Small intestine (tissue), 7 donors: ENCODE data around the gene MTMR12. TPM values are rescaled to one million over a fixed set of nuclear protein-coding genes. Genes with fewer than 3 reads are reported as not detected.
"Not testable (repeated sequence)": the region's sequence is repeated elsewhere in the genome, so short reads cannot be mapped to it uniquely, and the experiment has no call there.

Experiments used
- DNase-seq, 2 donors: peaks; one replicate each; pipeline versions ENCODE4 v3.0.0 to v3.0.0-alpha.2; 2013
- FAIRE-seq: peaks from 2 replicates; lab custom pipeline; 2012; peaks lifted over from hg19 to GRCh38; lab: Jason Lieb, UNC
- H3K27ac ChIP-seq, 3 donors: one replicate each; pipeline ENCODE4 v1.5.1; 2013; ENCODE audit warnings: low read length in 2 of 3, mild to moderate bottlenecking in 2 of 3, control low read depth in 1 of 3, inconsistent platforms in 1 of 3, low read depth in 1 of 3, moderate library complexity in 1 of 3
- H3K27me3 ChIP-seq, 3 donors: one replicate each; pipeline ENCODE4 v1.6.1; 2013; ENCODE audit warnings: low read length in 3 of 3, inconsistent platforms in 1 of 3; ENCODE audit not compliant: control insufficient read depth in 3 of 3, insufficient read depth in 3 of 3
- H3K36me3 ChIP-seq, 3 donors: one replicate each; pipeline ENCODE4 v1.6.1; 2013; ENCODE audit warnings: low read length in 3 of 3, inconsistent platforms in 1 of 3, low read depth in 1 of 3, mild to moderate bottlenecking in 1 of 3, moderate library complexity in 1 of 3; ENCODE audit not compliant: control insufficient read depth in 3 of 3, insufficient read depth in 2 of 3
- H3K4me1 ChIP-seq, 3 donors: one replicate each; pipeline ENCODE4 v1.6.1; 2013; ENCODE audit warnings: low read length in 2 of 3, inconsistent platforms in 1 of 3, low read depth in 1 of 3, mild to moderate bottlenecking in 1 of 3, moderate library complexity in 1 of 3; ENCODE audit not compliant: control insufficient read depth in 3 of 3, insufficient read depth in 2 of 3
- H3K4me3 ChIP-seq, 3 donors: one replicate each; pipeline ENCODE4 v1.5.1; 2013; ENCODE audit warnings: low read length in 3 of 3, control low read depth in 1 of 3, inconsistent platforms in 1 of 3, low read depth in 1 of 3, mild to moderate bottlenecking in 1 of 3, moderate library complexity in 1 of 3
- H3K9me3 ChIP-seq, 2 donors: one replicate each; pipeline ENCODE4 v1.6.1; 2013; ENCODE audit warnings: low read depth in 1 of 2, low read length in 1 of 2; ENCODE audit not compliant: control insufficient read depth in 2 of 2, insufficient read depth in 1 of 2
- WGBS, 3 donors: extraction: QIAGEN DNeasy Blood & Tissue Kit; methylation state at CpG; one replicate each; pipeline ENCODE4 v1.1.7; 2013; 5-methylcytosine and 5-hydroxymethylcytosine counted together
- polyA plus RNA-seq, 4 donors: library from polyadenylated mRNA; stranded (reverse) in 3 of 4; unstranded in 1 of 4; fragments of 200-250 nt in 3 of 4; fragments of 120-200 nt in 1 of 4; gene quantifications; one replicate each; pipeline versions ENCODE4 v1.2.1 to v1.2.3, GENCODE V29; 2013
- donor health status: healthy with polysubstance abuse.
- donor health status: control.
- donor health status: control.
- donor health status: Bipolar disorder and iron deficiency.
- donor health status: healthy.

MTMR12 gene
- polyA plus RNA-seq, 4 donors = 5.9 to 19.2 (median 9.6) TPM

- H3K27ac ChIP-seq, H3K4me1 ChIP-seq, FAIRE-seq, H3K27me3 ChIP-seq, H3K4me3 ChIP-seq, H3K9me3 ChIP-seq, DNase-seq: not testable (repeated sequence)
- WGBS, 3 donors = 93 to 100% (median 100%) methylated on average over 1 of the region's 1 CpG
- peaks cover 0 to 21% (median 0%) of the 10 kb centered on the region in 3 donors for H3K36me3 ChIP-seq
These were observed 22.8 kb downstream of the MTMR12 start for GRCh38 chr5:32289986-32290385.

DNA sequence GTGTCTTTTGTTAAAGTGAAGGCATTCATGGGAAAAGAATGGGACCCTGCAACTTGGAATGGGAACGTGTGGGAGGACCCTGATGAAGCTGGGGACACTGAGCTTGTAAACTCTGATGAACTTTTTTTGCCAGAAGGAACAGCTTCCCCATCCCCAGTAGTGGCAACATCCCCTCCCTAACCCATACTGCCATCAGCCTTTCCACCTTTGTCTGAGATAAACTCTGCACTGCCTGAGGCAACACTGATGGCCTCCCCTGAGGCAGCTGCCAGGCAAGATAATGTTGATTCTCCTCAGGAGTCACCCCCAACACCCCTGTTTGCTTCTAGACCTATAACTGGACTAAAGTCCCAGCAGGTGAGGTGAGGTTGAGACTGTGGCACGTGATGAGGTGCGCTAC lies 24.6 kb downstream of the MTMR12 start:
- H3K27me3 ChIP-seq, H3K4me3 ChIP-seq, H3K36me3 ChIP-seq, H3K27ac ChIP-seq, H3K9me3 ChIP-seq, FAIRE-seq, H3K4me1 ChIP-seq, DNase-seq: not testable (repeated sequence)
- WGBS, 3 donors = 89 to 97% (median 93%) methylated on average over 3 of the region's 3 CpGs

DNA sequence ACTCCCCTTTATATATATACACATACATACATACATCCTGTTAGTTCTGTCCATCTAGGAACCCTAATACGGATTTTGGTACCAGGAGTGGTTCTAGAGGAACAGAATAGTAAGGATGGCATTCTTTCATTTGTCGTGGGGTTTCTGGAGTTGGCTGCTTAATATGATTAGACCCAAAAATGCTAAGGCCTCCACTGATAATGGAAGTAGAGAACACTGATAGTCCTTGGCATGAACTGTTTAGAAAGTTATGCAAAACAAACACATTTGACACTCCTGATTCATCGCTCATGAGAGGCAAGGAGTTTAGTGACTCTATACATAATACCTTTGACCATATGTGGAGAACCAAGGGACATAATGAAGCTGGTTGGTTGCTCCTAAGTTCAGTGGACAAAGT lies 25.2 kb downstream of the MTMR12 start:
- not testable (repeated sequence) for H3K4me1 ChIP-seq, H3K27ac ChIP-seq, H3K4me3 ChIP-seq, H3K36me3 ChIP-seq, H3K9me3 ChIP-seq, DNase-seq, FAIRE-seq, H3K27me3 ChIP-seq
- 85 to 89% (median 86%) methylated on average over 3 of the region's 3 CpGs for WGBS, 3 donors

GRCh38 chr5:32285510-32286138 lies 27.1 kb downstream of the MTMR12 start:
- Histone ChIP-seq H3K9me3 (no peaks in the 10 kb centered on the region), H3K36me3 (peaks cover 0 to 4% (median 0%) of the 10 kb centered on the region in 3 donors), H3K27me3 (no peaks in the 10 kb centered on the region), H3K4me1 (peaks cover 0 to 5% (median 0%) of the 10 kb centered on the region in 3 donors), H3K27ac (no peak overlapping the region), H3K4me3 (no peak overlapping the region)
- DNase-seq = no peak
- WGBS, 3 donors = 88 to 92% (median 90%) methylated on average over 5 of the region's 5 CpGs
- FAIRE-seq = no peak

GRCh38 chr5:32283539-32284377 lies 29.0 kb downstream of the MTMR12 start:
- Histone ChIP-seq H3K36me3 (peaks cover 0 to 9% (median 0%) of the 10 kb centered on the region in 3 donors), H3K27ac (no peak overlapping the region), H3K4me3 (no peak overlapping the region), H3K4me1 (peaks cover 0 to 5% (median 0%) of the 10 kb centered on the region in 3 donors), H3K9me3 (no peaks in the 10 kb centered on the region), H3K27me3 (no peaks in the 10 kb centered on the region)
- DNase-seq (no peak), FAIRE-seq (no peak)
- 88 to 97% (median 95%) methylated on average over 9 of the region's 9 CpGs for WGBS, 3 donors

DNA sequence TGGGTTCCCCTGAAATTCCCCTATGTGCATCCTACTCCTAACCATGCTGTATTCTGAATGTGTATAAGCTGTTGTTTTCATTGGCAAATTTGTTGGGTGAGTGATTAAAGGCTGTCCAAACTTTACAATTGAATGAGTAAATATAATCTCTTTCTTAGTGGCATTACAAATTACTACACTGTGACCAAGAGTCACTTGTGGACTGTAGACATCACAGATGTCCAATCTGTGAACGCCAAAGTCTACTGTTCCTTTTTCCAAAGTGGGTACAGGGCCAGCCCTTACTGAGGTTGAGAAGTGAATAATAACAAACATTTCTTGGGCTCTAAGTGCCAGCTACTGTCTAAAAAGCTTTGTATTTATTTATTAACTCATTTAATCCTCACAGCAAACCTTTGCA lies 29.7 kb downstream of the MTMR12 start:
- no peaks in the 10 kb centered on the region for H3K9me3 ChIP-seq
- 86 to 95% (median 95%) methylated on average over 1 of the region's 1 CpG for WGBS, 3 donors
- H3K27me3 ChIP-seq = no peaks in the 10 kb centered on the region
- FAIRE-seq (no peak), DNase-seq (no peak)
- no peak overlapping the region for H3K27ac ChIP-seq
- H3K4me3 ChIP-seq = no peak overlapping the region
- H3K36me3 ChIP-seq = peaks cover 0 to 9% (median 0%) of the 10 kb centered on the region in 3 donors
- H3K4me1 ChIP-seq = peaks cover 0 to 5% (median 1%) of the 10 kb centered on the region in 3 donors

- Histone ChIP-seq H3K4me1 (peaks cover 0 to 6% (median 5%) of the 10 kb centered on the region in 3 donors), H3K27ac (no peak overlapping the region), H3K4me3 (no peak overlapping the region), H3K27me3 (no peaks in the 10 kb centered on the region), H3K36me3 (peaks cover 0 to 9% (median 0%) of the 10 kb centered on the region in 3 donors), H3K9me3 (no peaks in the 10 kb centered on the region)
- DNase-seq (no peak), FAIRE-seq (no peak)
- WGBS, 3 donors = 95 to 98% (median 96%) methylated on average over 6 of the region's 6 CpGs
These were observed 30.1 kb downstream of the MTMR12 start for GRCh38 chr5:32282633-32283032.

DNA sequence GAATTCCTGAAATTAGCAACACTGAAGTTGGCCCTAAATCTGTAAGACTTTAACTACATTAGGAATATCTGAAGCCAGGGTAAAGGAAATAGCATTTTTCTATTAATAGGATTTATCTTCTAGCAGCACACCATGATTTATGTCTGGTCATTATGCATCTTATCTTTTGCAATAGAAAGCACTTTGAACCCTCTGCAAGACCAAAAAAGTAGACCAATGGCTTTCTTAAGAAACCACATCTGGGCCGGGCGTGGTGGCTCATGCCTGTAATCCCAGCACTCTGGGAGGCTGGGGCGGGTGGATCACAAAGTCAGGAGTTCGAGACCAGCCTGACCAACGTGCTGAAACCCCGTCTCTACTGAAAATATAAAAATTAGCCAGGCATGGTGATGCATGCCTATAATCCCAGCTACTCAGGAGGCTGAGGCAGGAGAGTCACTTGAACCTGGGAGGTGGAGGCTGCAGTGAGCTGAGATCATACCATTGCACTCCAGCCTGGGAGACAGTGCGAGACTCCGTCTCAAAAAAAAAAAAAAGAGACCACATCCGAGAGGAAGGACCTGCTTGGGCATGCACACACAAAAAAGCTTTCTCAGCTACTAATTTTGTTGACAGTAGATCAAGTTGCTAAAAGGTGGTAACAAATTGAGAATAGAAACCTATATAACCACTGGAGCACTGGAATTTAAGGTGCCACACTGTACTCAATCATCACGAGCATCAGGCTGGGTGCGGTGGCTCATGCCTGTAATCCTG lies 31.2 kb downstream of the MTMR12 start:
- peak; percentile 31 to 70 for DNase-seq
- not testable (repeated sequence) for H3K27me3 ChIP-seq, H3K4me3 ChIP-seq, FAIRE-seq, H3K9me3 ChIP-seq, H3K36me3 ChIP-seq, H3K27ac ChIP-seq, H3K4me1 ChIP-seq
- WGBS, 3 donors = 79 to 92% (median 85%) methylated on average over 11 of the region's 11 CpGs
